SJSA1 (cell line): Measurements from ENCODE around the gene ATMIN. TPM values are rescaled to one million over a fixed set of nuclear protein-coding genes. Genes with fewer than 3 reads are reported as not detected.

Source experiments
- DNase-seq, 2 experiments: peaks; one replicate each; pipeline ENCODE4 v3.0.0-alpha.2; 2015 to 2020; ENCODE audit warnings: low spot score in 2 of 2, low read depth in 1 of 2
- H3K27ac ChIP-seq: fragments of 250-450 bp; sonication (Bioruptor Pico); 2 replicates; pipeline ENCODE4 v1.5.1; 2020; ENCODE audit warnings: mild to moderate bottlenecking, moderate library complexity
- H3K27me3 ChIP-seq: fragments of 250-450 bp; sonication (Bioruptor Pico); replicated peaks from 2 replicates; pipeline ENCODE4 v1.5.1; 2020; ENCODE audit warnings: mild to moderate bottlenecking, moderate library complexity
- H3K36me3 ChIP-seq: fragments of 250-450 bp; sonication (Bioruptor Pico); 2 replicates; pipeline ENCODE4 v1.5.1; 2020; ENCODE audit warnings: mild to moderate bottlenecking
- H3K4me1 ChIP-seq: fragments of 250-450 bp; sonication (Bioruptor Pico); replicated peaks from 2 replicates; pipeline ENCODE4 v1.6.1; 2021; ENCODE audit warnings: mild to moderate bottlenecking
- H3K4me3 ChIP-seq: fragments of 250-450 bp; sonication (Bioruptor Pico); 2 replicates; pipeline ENCODE4 v1.5.1; 2020; ENCODE audit warnings: mild to moderate bottlenecking
- H3K9me3 ChIP-seq: fragments of 250-450 bp; sonication (Bioruptor Pico); replicated peaks from 2 replicates; pipeline ENCODE4 v1.5.1; 2020; ENCODE audit warnings: mild to moderate bottlenecking
- total RNA-seq: library from RNA; depleted of rRNA; stranded (reverse); fragments of >200 nt; shearing (Covaris generic); gene quantifications from 2 replicates; pipeline ENCODE4 v1.2.3, GENCODE V29; 2014

ATMIN gene
- total RNA-seq, 1 experiment from 2014 or later: 45.4 TPM

DNA sequence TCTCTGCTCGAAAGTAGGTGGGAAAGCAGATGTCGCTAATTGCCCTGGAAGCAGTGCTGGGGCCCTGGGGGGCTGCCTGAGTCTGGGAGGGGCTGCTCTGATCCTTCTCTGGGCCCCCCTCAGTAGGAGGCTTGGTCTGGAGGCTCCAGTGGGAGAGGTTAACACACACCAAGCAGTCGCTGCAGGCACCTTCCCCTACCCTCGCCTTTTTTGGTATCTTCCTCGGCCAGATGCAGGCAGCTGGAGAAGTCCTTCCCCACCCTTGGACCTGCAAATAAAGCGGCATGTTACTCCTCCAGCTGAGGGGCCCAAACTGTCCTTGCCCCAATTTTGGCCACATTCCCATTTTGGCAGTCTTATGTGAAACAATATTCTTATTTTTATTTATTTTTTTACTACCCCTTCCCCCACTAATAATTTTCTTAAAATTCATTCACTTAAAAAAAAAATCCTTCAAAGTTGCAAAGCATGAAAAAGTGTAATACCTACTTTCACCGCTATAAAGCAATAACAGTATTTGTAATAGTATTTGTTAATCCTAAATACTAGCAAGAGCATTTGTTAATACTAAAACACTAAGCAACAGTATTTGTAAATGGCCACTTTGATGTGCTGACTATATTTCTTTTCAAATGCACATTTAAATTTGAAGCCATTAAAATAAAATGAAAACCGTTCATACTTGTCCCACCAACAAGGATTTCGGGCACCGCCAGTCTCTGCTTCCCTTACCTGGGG, 26.4 kb downstream of the ATMIN start:
- DNase-seq: no peak
- H3K4me1 ChIP-seq: no peaks in the 10 kb centered on the region
- H3K4me3 ChIP-seq: no peak overlapping the region
- H3K36me3 ChIP-seq: no peaks in the 10 kb centered on the region
- no peak overlapping the region for H3K27ac ChIP-seq
- no peaks in the 10 kb centered on the region for H3K27me3 ChIP-seq
- no peaks in the 10 kb centered on the region for H3K9me3 ChIP-seq

DNA sequence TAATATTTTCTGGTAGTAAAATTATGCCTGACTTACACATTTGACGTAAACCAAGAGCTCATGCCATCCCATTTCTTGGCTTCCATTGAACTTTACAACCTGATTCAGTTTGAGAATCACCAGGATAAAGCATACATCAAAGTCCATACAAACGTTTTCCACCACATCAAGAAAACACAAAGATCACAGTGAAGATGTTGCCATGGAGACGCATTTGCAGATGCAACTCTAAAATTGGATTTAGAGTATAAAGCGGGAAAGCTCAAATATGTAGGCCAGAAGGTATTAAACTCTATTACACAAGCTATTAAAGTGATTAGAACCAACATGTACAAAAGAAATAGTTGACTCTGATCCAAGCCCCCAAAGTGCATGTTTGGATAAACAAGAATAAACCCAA, 31.0 kb downstream of the ATMIN start:
- Histone ChIP-seq H3K27ac (no peak overlapping the region), H3K36me3 (no peaks in the 10 kb centered on the region), H3K4me3 (no peak overlapping the region), H3K9me3 (no peaks in the 10 kb centered on the region), H3K4me1 (no peaks in the 10 kb centered on the region), H3K27me3 (no peaks in the 10 kb centered on the region)
- DNase-seq: no peak

DNA sequence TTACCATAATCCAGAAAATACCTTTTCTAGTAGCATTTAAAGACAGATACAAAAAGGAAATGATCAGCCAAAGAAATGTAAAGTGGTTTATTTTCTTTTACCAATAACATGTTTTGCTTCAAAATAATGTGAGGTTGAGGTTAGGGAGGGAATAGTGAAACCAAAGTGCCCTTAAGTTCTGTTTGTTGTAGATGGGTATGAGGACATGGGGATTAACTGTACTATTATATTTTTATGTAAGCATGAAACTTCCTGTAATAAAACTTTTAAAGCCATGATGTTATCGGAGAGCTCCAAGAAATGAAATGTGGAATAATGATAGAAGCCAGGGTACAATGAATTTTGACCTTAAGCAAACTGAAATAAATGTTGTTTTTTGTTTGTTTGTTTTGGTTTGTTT, 31.5 kb downstream of the ATMIN start:
- Histone ChIP-seq H3K9me3 (no peaks in the 10 kb centered on the region), H3K36me3 (no peaks in the 10 kb centered on the region), H3K4me1 (no peaks in the 10 kb centered on the region), H3K4me3 (no peak overlapping the region), H3K27ac (no peak overlapping the region), H3K27me3 (no peaks in the 10 kb centered on the region)
- no peak for DNase-seq

GRCh38 chr16:81069063-81069462, 33.4 kb downstream of the ATMIN start:
- H3K9me3 ChIP-seq: no peaks in the 10 kb centered on the region
- no peaks in the 10 kb centered on the region for H3K27me3 ChIP-seq
- H3K27ac ChIP-seq: no peak overlapping the region
- H3K4me3 ChIP-seq: no peak overlapping the region
- no peak for DNase-seq
- H3K4me1 ChIP-seq: no peaks in the 10 kb centered on the region
- no peaks in the 10 kb centered on the region for H3K36me3 ChIP-seq

DNA sequence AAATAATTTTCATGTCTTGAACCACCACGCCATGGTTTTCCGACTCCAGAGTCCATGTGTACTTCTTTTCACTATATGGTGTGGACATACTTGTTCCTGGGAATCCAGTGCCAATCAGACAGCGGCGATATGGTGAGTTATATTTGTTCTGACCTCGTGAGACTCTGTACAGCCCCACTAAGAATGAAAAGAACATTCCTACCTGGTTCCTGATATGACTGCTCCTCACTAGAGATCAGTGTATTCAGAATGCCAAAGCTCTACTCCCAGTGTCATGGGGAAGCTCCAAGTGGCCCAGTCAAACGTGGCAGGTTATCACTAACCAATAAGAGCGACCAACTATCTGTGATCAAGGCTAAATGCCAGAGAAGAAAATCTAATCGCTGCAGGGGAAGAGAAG, 35.3 kb downstream of the ATMIN start:
- Histone ChIP-seq H3K4me1 (no peaks in the 10 kb centered on the region), H3K9me3 (no peaks in the 10 kb centered on the region), H3K27me3 (no peaks in the 10 kb centered on the region), H3K36me3 (no peaks in the 10 kb centered on the region), H3K27ac (no peak overlapping the region), H3K4me3 (no peak overlapping the region)
- DNase-seq: no peak

- Histone ChIP-seq H3K9me3 (no peaks in the 10 kb centered on the region), H3K36me3 (no peaks in the 10 kb centered on the region), H3K27ac (no peak overlapping the region), H3K4me1 (no peaks in the 10 kb centered on the region), H3K4me3 (no peak overlapping the region), H3K27me3 (no peaks in the 10 kb centered on the region)
- no peak for DNase-seq
Observed at GRCh38 chr16:81071805-81072204, 36.2 kb downstream of the ATMIN start.

- H3K27ac ChIP-seq: no peak overlapping the region
- no peak overlapping the region for H3K4me3 ChIP-seq
- H3K4me1 ChIP-seq: peaks cover 7% of the 10 kb centered on the region
- DNase-seq: no peak
- no peaks in the 10 kb centered on the region for H3K36me3 ChIP-seq
- no peaks in the 10 kb centered on the region for H3K27me3 ChIP-seq
- H3K9me3 ChIP-seq: no peaks in the 10 kb centered on the region
Observed at GRCh38 chr16:81073560-81074330, 38.1 kb downstream of the ATMIN start.

DNA sequence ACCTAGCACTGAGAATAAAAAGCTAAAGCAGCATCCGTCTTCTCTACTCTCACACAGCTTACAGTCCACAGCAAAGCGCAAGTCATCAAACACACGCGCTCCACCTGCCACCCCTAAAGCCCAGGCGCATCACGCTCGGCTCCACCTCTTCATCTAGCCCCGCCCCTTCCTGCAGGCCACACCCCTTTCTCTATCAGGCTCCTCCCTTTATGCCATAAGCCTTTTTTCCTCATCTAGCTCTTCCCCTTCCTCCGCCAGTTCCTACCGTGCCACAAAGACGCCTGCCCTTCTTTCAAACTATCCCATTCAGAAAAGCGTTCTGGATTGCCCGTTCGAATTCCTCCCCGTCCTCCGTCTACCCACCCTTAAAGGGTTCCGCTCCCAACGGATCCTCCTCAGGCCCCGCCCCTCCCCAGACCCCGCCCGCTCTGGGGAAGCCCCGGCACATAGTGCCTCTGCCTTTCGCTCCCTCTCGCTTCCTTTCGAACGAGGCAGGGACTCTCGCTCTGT, 41.0 kb downstream of the ATMIN start:
- Histone ChIP-seq H3K9me3 (no peaks in the 10 kb centered on the region), H3K36me3 (no peaks in the 10 kb centered on the region), H3K4me3 (peak overlapping the region; percentile 54), H3K4me1 (peaks cover 7% of the 10 kb centered on the region), H3K27ac (peak overlapping the region; percentile 93), H3K27me3 (no peaks in the 10 kb centered on the region)
- DNase-seq: peak; percentile 91 to 99

- Histone ChIP-seq H3K27me3 (no peaks in the 10 kb centered on the region), H3K36me3 (no peaks in the 10 kb centered on the region), H3K27ac (peak within 1 kb of the TSS; percentile 93), H3K4me1 (peaks cover 7% of the 10 kb centered on the region), H3K9me3 (no peaks in the 10 kb centered on the region), H3K4me3 (peak within 1 kb of the TSS; percentile 54)
- DNase-seq: peak; percentile 97 to 98
Observed at GRCh38 chr16:81077076-81077940, 41.7 kb downstream of the ATMIN start, which contains the start of gene C16orf46. Gene C16orf46, minus strand, starts transcription at chr16:81077238. Its CDS starts 13,283 bp downstream, at chr16:81063955.

DNA sequence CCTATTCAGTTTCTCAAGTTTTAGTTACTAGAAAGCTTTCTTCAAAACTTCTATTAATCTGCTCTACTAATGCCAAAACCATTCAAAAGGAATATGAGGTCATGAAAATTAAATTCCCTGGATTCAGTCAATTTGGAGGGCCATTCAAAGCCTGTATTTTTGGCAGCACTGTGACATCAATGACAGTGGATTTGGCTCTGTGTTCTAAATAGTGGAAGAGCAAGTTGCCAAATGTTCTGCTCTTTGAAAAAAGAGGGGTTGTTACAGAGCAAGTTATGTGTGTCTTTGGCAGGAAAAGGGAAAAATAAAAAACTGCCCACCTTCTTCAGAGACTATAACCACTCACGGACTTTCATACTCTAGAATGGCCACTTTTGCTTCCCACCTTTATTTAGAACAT, 44.6 kb downstream of the ATMIN start:
- Histone ChIP-seq H3K4me3 (no peak overlapping the region), H3K36me3 (peaks cover 5% of the 10 kb centered on the region; the same call in 1 of the 2 replicates), H3K27me3 (no peaks in the 10 kb centered on the region), H3K4me1 (peaks cover 7% of the 10 kb centered on the region), H3K27ac (no peak overlapping the region), H3K9me3 (no peaks in the 10 kb centered on the region)
- no peak for DNase-seq

GRCh38 chr16:81081014-81081413, 45.4 kb downstream of the ATMIN start:
- H3K27me3 ChIP-seq: no peaks in the 10 kb centered on the region
- H3K9me3 ChIP-seq: no peaks in the 10 kb centered on the region
- DNase-seq: no peak

DNA sequence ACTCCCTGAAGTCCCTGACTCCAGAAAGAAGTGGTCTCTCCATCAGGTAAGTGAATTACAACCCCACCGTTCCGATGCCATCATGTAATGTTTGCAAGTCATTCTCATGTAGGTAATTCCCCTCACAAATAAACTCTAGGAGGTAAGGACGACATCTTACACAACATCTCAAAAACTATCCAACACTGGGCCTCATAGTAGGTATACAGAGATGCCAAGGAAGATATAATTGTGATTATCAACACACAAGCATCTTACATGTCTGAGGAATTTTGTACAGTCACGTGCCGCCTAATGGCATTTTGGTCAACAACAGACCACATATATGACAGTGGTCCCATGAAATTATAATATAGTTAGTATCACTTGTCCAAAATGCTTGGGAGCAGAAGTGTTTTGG, 53.2 kb downstream of the ATMIN start:
- Histone ChIP-seq H3K4me1 (no peaks in the 10 kb centered on the region), H3K27ac (no peak overlapping the region), H3K27me3 (no peaks in the 10 kb centered on the region), H3K4me3 (no peak overlapping the region), H3K9me3 (no peaks in the 10 kb centered on the region), H3K36me3 (peaks cover 5% of the 10 kb centered on the region; the same call in 1 of the 2 replicates)
- DNase-seq: no peak

More at GRCh38 chr16:81081014-81081413, 45.4 kb downstream of the ATMIN start:
- Histone ChIP-seq H3K27ac (no peak overlapping the region), H3K36me3 (peaks cover 7% of the 10 kb centered on the region; the same call in 1 of the 2 replicates), H3K4me3 (no peak overlapping the region), H3K4me1 (peaks cover 7% of the 10 kb centered on the region)

DNA sequence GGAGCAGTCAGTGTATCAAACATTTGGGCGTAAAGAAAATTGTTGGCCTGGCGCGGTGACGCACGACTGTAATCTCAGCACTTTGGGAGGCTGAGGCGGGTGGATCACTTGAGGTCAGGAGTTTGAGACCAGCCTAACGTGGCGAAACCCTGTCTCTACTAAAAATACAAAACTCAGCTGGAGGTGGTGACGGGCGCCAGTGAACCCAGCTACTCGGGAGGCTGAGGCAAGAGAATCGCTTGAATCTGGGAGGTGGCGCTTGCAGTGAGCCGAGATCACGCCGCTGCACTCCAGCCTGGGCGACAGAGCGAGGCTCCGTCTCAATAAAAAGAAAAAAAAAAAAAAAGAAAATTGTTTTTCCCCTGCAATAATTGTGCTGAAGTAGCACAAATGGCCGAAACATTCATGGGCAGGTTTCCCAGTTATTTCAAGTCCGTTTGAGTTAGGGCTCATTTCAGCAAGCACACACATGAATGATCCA, 59.2 kb downstream of the ATMIN start:
- Histone ChIP-seq H3K4me1 (peaks cover 4% of the 10 kb centered on the region), H3K27ac (no peak overlapping the region), H3K36me3 (peaks cover 4% of the 10 kb centered on the region; the same call in 1 of the 2 replicates), H3K4me3 (no peak overlapping the region), H3K27me3 (no peaks in the 10 kb centered on the region), H3K9me3 (no peaks in the 10 kb centered on the region)
- no peak for DNase-seq
